Measurements from ENCODE around the gene SNX17.
"Not testable (repeated sequence)": the region's sequence is repeated elsewhere in the genome, so short reads cannot be mapped to it uniquely, and the experiment has no call there.

The SNX17 gene

GRCh38 chr2:27351802-27352598, 18.4 kb upstream of the SNX17 start:
- H3K4me1 ChIP-seq (ENCODE audit: control insufficient read depth, insufficient read depth, low read length): peaks cover 4% of the 10 kb centered on the region
- no peak overlapping the region for H3K27ac ChIP-seq (ENCODE audit: low read depth, low read length)
- H3K27me3 ChIP-seq (ENCODE audit: control insufficient read depth, insufficient read depth, low read length): no peaks in the 10 kb centered on the region
- no peak overlapping the region for H3K4me3 ChIP-seq (ENCODE audit: low read length)
- no peak overlapping the region for H3K9ac ChIP-seq (ENCODE audit: low read length)
- no peaks in the 10 kb centered on the region for H3K36me3 ChIP-seq (ENCODE audit: control insufficient read depth, insufficient read depth, low read length)

- not testable (repeated sequence) for H3K9ac ChIP-seq (ENCODE audit: low read length); H3K36me3 ChIP-seq (ENCODE audit: control insufficient read depth, insufficient read depth, low read length); H3K27me3 ChIP-seq (ENCODE audit: control insufficient read depth, insufficient read depth, low read length); H3K27ac ChIP-seq (ENCODE audit: low read depth, low read length); H3K4me3 ChIP-seq (ENCODE audit: low read length)
- peaks cover 12% of the 10 kb centered on the region for H3K4me1 ChIP-seq (ENCODE audit: control insufficient read depth, insufficient read depth, low read length)
Measured at GRCh38 chr2:27353386-27353761, 17.0 kb upstream of the SNX17 start.

GRCh38 chr2:27353762-27354596, 16.4 kb upstream of the SNX17 start:
- Histone ChIP-seq H3K4me1 (ENCODE audit: control insufficient read depth, insufficient read depth, low read length) (peaks cover 12% of the 10 kb centered on the region), H3K4me3 (ENCODE audit: low read length) (no peak overlapping the region), H3K36me3 (ENCODE audit: control insufficient read depth, insufficient read depth, low read length) (no peaks in the 10 kb centered on the region), H3K9ac (ENCODE audit: low read length) (no peak overlapping the region), H3K27ac (ENCODE audit: low read depth, low read length) (no peak overlapping the region), H3K27me3 (ENCODE audit: control insufficient read depth, insufficient read depth, low read length) (no peaks in the 10 kb centered on the region)

- Histone ChIP-seq H3K4me3 (ENCODE audit: low read length) (no peak overlapping the region), H3K9ac (ENCODE audit: low read length) (no peak overlapping the region), H3K27ac (ENCODE audit: low read depth, low read length) (no peak overlapping the region), H3K36me3 (ENCODE audit: control insufficient read depth, insufficient read depth, low read length) (no peaks in the 10 kb centered on the region), H3K4me1 (ENCODE audit: control insufficient read depth, insufficient read depth, low read length) (peaks cover 12% of the 10 kb centered on the region), H3K27me3 (ENCODE audit: control insufficient read depth, insufficient read depth, low read length) (no peaks in the 10 kb centered on the region)
Measured at GRCh38 chr2:27354597-27354927, 15.9 kb upstream of the SNX17 start.

- no peaks in the 10 kb centered on the region for H3K27me3 ChIP-seq (ENCODE audit: control insufficient read depth, insufficient read depth, low read length)
- peak overlapping the region; percentile 98 for H3K4me3 ChIP-seq (ENCODE audit: low read length)
- peak overlapping the region; percentile 84 for H3K27ac ChIP-seq (ENCODE audit: low read depth, low read length)
- peaks cover 12% of the 10 kb centered on the region for H3K4me1 ChIP-seq (ENCODE audit: control insufficient read depth, insufficient read depth, low read length)
- peak overlapping the region; percentile 86 for H3K9ac ChIP-seq (ENCODE audit: low read length)
- H3K36me3 ChIP-seq (ENCODE audit: control insufficient read depth, insufficient read depth, low read length): no peaks in the 10 kb centered on the region
Measured at GRCh38 chr2:27356056-27356381, 14.4 kb upstream of the SNX17 start.

- Histone ChIP-seq H3K4me1 (ENCODE audit: control insufficient read depth, insufficient read depth, low read length) (peaks cover 12% of the 10 kb centered on the region), H3K9ac (ENCODE audit: low read length) (peak within 1 kb of the TSS; percentile 86), H3K27me3 (ENCODE audit: control insufficient read depth, insufficient read depth, low read length) (no peaks in the 10 kb centered on the region), H3K4me3 (ENCODE audit: low read length) (peak within 1 kb of the TSS; percentile 98), H3K36me3 (ENCODE audit: control insufficient read depth, insufficient read depth, low read length) (no peaks in the 10 kb centered on the region), H3K27ac (ENCODE audit: low read depth, low read length) (peak within 1 kb of the TSS; percentile 84)
Measured at GRCh38 chr2:27356382-27357181, 13.8 kb upstream of the SNX17 start, which contains the start of gene GTF3C2. Gene GTF3C2, minus strand, starts transcription at chr2:27356764. Its CDS starts 13,210 bp downstream, at chr2:27343554.

- Histone ChIP-seq H3K4me3 (ENCODE audit: low read length) (no peak overlapping the region), H3K4me1 (ENCODE audit: control insufficient read depth, insufficient read depth, low read length) (peaks cover 4% of the 10 kb centered on the region), H3K27me3 (ENCODE audit: control insufficient read depth, insufficient read depth, low read length) (no peaks in the 10 kb centered on the region), H3K9ac (ENCODE audit: low read length) (no peak overlapping the region), H3K36me3 (ENCODE audit: control insufficient read depth, insufficient read depth, low read length) (peaks cover 25% of the 10 kb centered on the region), H3K27ac (ENCODE audit: low read depth, low read length) (no peak overlapping the region)
Measured at GRCh38 chr2:27362678-27363420, 7.6 kb upstream of the SNX17 start.

GRCh38 chr2:27363933-27364332, 6.5 kb upstream of the SNX17 start:
- H3K4me3 ChIP-seq (ENCODE audit: low read length): no peak overlapping the region
- no peaks in the 10 kb centered on the region for H3K27me3 ChIP-seq (ENCODE audit: control insufficient read depth, insufficient read depth, low read length)
- H3K36me3 ChIP-seq (ENCODE audit: control insufficient read depth, insufficient read depth, low read length): peaks cover 30% of the 10 kb centered on the region
- H3K27ac ChIP-seq (ENCODE audit: low read depth, low read length): no peak overlapping the region
- H3K9ac ChIP-seq (ENCODE audit: low read length): no peak overlapping the region
- H3K4me1 ChIP-seq (ENCODE audit: control insufficient read depth, insufficient read depth, low read length): peaks cover 1% of the 10 kb centered on the region

GRCh38 chr2:27369471-27370025, 868 bp upstream of the SNX17 start:
- peaks cover 15% of the 10 kb centered on the region for H3K4me1 ChIP-seq (ENCODE audit: control insufficient read depth, insufficient read depth, low read length)
- no peaks in the 10 kb centered on the region for H3K27me3 ChIP-seq (ENCODE audit: control insufficient read depth, insufficient read depth, low read length)
- H3K9ac ChIP-seq (ENCODE audit: low read length): peak overlapping the region; percentile 74
- H3K4me3 ChIP-seq (ENCODE audit: low read length): peak overlapping the region; percentile 81
- peaks cover 34% of the 10 kb centered on the region for H3K36me3 ChIP-seq (ENCODE audit: control insufficient read depth, insufficient read depth, low read length)
- peak overlapping the region; percentile 90 for H3K27ac ChIP-seq (ENCODE audit: low read depth, low read length)

- Histone ChIP-seq H3K4me1 (ENCODE audit: control insufficient read depth, insufficient read depth, low read length) (peaks cover 15% of the 10 kb centered on the region), H3K36me3 (ENCODE audit: control insufficient read depth, insufficient read depth, low read length) (peaks cover 36% of the 10 kb centered on the region), H3K9ac (ENCODE audit: low read length) (peak overlapping the region; percentile 50), H3K27ac (ENCODE audit: low read depth, low read length) (peak overlapping the region; percentile 86), H3K27me3 (ENCODE audit: control insufficient read depth, insufficient read depth, low read length) (no peaks in the 10 kb centered on the region), H3K4me3 (ENCODE audit: low read length) (peak overlapping the region; percentile 93)
Measured at GRCh38 chr2:27370816-27371620, 602 bp downstream of the SNX17 start.

GRCh38 chr2:27372937-27373336, 2.5 kb downstream of the SNX17 start:
- Histone ChIP-seq H3K27ac (ENCODE audit: low read depth, low read length) (no peak overlapping the region), H3K4me3 (ENCODE audit: low read length) (no peak overlapping the region), H3K36me3 (ENCODE audit: control insufficient read depth, insufficient read depth, low read length) (peaks cover 41% of the 10 kb centered on the region), H3K27me3 (ENCODE audit: control insufficient read depth, insufficient read depth, low read length) (no peaks in the 10 kb centered on the region), H3K9ac (ENCODE audit: low read length) (no peak overlapping the region), H3K4me1 (ENCODE audit: control insufficient read depth, insufficient read depth, low read length) (peaks cover 15% of the 10 kb centered on the region)

All from rectal smooth muscle tissue (tissue), 1 donor.